C4-2B (cell line): Measurements from ENCODE around the gene SLC47A1.

Source experiments
- H3K27ac ChIP-seq: fragments of 450-650 bp; 2 replicates; pipeline ENCODE4 v1.5.1; 2017
- CTCF ChIP-seq: fragments of 450-650 bp; conservative IDR thresholded peaks from 2 replicates; pipeline ENCODE4 v1.5.1; 2017; ENCODE audit warnings: mild to moderate bottlenecking
- ZFX ChIP-seq: fragments of 450-650 bp; IDR thresholded peaks from 2 replicates; pipeline ENCODE4 v1.6.1; 2017

SLC47A1 gene

GRCh38 chr17:19619705-19620325 is 86.2 kb downstream of the SLC47A1 start:
- no peak for TF ChIP-seq CTCF
- no peak for TF ChIP-seq ZFX
- no peak overlapping the region for H3K27ac ChIP-seq

- H3K27ac ChIP-seq, result no peak overlapping the region
- no peak for TF ChIP-seq ZFX
- no peak for TF ChIP-seq CTCF
Observed at GRCh38 chr17:19621697-19622096, 88.0 kb downstream of the SLC47A1 start.

- TF ChIP-seq ZFX, result no peak
- no peak for TF ChIP-seq CTCF
- no peak overlapping the region for H3K27ac ChIP-seq
Observed at GRCh38 chr17:19626079-19626478, 92.4 kb downstream of the SLC47A1 start.
